ENCODE measurements around the gene DSC3.

Gene DSC3

DNA sequence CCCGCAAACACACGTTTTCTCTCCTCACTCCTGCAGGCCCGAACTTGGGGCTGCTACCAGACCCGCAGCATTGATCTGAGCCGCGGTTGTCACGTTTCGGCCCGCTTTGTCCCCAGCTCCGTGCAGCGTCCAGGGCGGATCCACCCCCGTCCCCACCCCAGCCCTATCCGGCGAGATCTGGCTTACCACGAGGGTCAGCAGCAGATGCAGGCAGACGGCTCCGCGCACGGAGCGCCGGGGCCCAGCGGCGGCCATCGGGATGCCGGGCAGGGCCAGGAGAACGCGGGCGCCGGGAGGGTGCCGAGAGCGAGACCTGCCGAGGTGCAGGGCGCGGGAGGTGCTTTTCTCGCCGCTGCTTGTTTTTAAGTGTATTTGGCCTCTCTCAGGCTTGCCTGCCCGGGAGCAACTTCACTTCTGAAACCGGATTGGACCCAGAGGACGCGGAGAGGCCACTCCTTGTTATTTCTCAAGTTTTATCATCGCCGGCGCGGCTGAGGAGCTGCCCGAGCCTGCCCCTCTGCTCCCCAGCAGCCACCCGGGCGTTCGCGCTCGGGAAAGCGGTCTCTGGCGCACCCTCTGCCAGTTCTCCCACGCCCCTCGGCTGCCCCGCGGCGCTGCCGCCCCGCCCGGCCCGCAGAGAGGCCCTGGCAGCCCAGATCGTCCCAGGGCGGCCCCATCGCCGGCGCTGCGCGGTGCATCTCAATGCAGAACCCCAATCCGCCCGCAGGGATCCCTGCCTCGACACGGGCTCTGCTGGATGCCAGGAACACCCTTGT lies at the start of gene DSC3:
Gene DSC3 (minus strand): TSS at position 337 of the 776 bp plus-strand sequence. CDS start 82 bp downstream, at position 255.
- DNase-seq (ENCODE audit: low read depth) = peak; percentile 49
- TF ChIP-seq, protein P1, sequence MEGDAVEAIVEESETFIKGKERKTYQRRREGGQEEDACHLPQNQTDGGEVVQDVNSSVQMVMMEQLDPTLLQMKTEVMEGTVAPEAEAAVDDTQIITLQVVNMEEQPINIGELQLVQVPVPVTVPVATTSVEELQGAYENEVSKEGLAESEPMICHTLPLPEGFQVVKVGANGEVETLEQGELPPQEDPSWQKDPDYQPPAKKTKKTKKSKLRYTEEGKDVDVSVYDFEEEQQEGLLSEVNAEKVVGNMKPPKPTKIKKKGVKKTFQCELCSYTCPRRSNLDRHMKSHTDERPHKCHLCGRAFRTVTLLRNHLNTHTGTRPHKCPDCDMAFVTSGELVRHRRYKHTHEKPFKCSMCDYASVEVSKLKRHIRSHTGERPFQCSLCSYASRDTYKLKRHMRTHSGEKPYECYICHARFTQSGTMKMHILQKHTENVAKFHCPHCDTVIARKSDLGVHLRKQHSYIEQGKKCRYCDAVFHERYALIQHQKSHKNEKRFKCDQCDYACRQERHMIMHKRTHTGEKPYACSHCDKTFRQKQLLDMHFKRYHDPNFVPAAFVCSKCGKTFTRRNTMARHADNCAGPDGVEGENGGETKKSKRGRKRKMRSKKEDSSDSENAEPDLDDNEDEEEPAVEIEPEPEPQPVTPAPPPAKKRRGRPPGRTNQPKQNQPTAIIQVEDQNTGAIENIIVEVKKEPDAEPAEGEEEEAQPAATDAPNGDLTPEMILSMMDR (IDR thresholded peaks at IDR 0.05; ENCODE audit: low read depth, low read length) = no peak
- TF ChIP-seq, protein P2, sequence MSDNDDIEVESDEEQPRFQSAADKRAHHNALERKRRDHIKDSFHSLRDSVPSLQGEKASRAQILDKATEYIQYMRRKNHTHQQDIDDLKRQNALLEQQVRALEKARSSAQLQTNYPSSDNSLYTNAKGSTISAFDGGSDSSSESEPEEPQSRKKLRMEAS (IDR thresholded peaks at IDR 0.05; ENCODE audit: low read depth, low read length) = no peak
- TF ChIP-seq MYC (IDR thresholded peaks at IDR 0.05; ENCODE audit: low read depth, low read length) (no peak), POLR2A (IDR thresholded peaks at IDR 0.05; ENCODE audit: extremely low read depth, insufficient read length) (no peak)
- H3K4me3 ChIP-seq (ENCODE audit: low read depth, low read length) = peak within 1 kb of the TSS; percentile 34

DNA sequence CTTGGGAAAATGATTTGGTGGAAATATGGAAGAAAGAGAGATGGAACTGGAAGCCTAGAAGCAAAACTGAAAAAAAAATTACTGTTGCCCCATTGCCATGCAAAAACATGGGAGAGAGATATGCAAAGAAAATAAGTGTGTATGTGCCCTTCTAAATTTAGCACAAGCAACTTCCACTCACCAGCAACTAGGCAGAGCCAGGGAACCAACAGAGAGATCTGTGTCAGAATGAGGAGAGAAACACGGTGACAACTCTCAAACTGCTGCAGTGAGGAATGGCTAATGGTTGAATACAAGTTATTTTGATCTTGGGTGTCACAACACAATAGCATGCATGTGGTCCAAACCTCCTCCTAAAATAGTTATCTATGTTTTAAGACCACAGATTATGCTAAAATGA lies 48.8 kb upstream of the DSC3 start:
- TF ChIP-seq MYC (IDR thresholded peaks at IDR 0.05; ENCODE audit: low read depth, low read length) (no peak), POLR2A (IDR thresholded peaks at IDR 0.05; ENCODE audit: extremely low read depth, insufficient read length) (no peak)
- TF ChIP-seq, protein P1 (IDR thresholded peaks at IDR 0.05; ENCODE audit: low read depth, low read length) = no peak
- TF ChIP-seq, protein P2 (IDR thresholded peaks at IDR 0.05; ENCODE audit: low read depth, low read length) = no peak
- H3K4me3 ChIP-seq (ENCODE audit: low read depth, low read length) = no peak overlapping the region
- DNase-seq (ENCODE audit: low read depth) = no peak

GRCh38 chr18:31088532-31088931 lies 46.0 kb upstream of the DSC3 start:
- TF ChIP-seq, protein P1 (IDR thresholded peaks at IDR 0.05; ENCODE audit: low read depth, low read length) = no peak
- TF ChIP-seq POLR2A (IDR thresholded peaks at IDR 0.05; ENCODE audit: extremely low read depth, insufficient read length) = no peak
- H3K4me3 ChIP-seq (ENCODE audit: low read depth, low read length) = no peak overlapping the region
- DNase-seq (ENCODE audit: low read depth) = no peak

DNA sequence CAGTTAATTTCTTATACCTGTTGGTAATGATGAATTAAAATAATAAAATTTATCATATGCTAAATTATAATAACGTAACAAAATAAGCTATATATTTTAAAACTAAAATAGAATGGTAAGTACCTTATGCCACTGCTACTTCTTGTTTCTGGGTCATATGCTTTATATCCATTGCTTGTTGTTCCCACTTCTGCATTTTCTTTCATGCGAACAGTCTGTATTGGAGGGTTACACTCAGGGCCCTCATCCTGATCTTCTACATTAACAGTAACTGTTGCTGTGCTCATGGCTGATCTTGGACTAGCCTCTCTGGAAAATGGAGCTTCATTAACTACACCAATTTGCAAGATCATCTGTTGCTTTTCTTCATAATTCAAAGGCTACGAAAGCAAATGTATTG lies 37.4 kb upstream of the DSC3 start:
- DNase-seq (ENCODE audit: low read depth) = no peak
- H3K4me3 ChIP-seq (ENCODE audit: low read depth, low read length) = no peak overlapping the region
- TF ChIP-seq, protein P2 (IDR thresholded peaks at IDR 0.05; ENCODE audit: low read depth, low read length) = no peak
- TF ChIP-seq MYC (IDR thresholded peaks at IDR 0.05; ENCODE audit: low read depth, low read length) (no peak), POLR2A (IDR thresholded peaks at IDR 0.05; ENCODE audit: extremely low read depth, insufficient read length) (no peak)
- TF ChIP-seq, protein P1 (IDR thresholded peaks at IDR 0.05; ENCODE audit: low read depth, low read length) = no peak

DNA sequence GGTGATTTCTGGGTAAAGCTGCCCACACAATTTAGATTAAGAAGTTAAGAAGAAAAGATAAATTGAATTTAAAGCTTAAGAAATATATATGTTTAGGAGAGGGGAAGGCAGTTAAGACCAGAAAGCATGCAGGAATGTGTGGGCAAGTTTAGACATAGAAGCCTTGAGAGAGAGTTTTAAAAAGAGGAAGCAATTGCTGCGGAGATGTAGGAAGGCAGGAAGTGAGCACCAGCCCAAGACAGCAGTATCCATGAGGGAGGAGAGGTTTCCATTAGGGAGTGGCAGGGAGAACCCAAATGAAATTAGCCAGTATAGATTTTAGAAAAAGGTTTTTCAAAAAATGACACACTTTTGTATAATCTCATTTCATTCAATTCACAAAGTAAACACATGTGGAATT lies 35.3 kb upstream of the DSC3 start:
- no peak overlapping the region for H3K4me3 ChIP-seq (ENCODE audit: low read depth, low read length)
- DNase-seq (ENCODE audit: low read depth) = peak; percentile 62
- TF ChIP-seq, protein P2 (IDR thresholded peaks at IDR 0.05; ENCODE audit: low read depth, low read length) = no peak
- TF ChIP-seq, protein P1 (IDR thresholded peaks at IDR 0.05; ENCODE audit: low read depth, low read length) = no peak
- TF ChIP-seq MYC (IDR thresholded peaks at IDR 0.05; ENCODE audit: low read depth, low read length) (no peak), POLR2A (IDR thresholded peaks at IDR 0.05; ENCODE audit: extremely low read depth, insufficient read length) (no peak)
